Activated naive CD8-positive, alpha-beta T cell (primary cell): ENCODE results near the gene WWP2.
"Not testable (repeated sequence)": the region's sequence is repeated elsewhere in the genome, so short reads cannot be mapped to it uniquely, and the experiment has no call there.

Experiments used
- H3K27ac Mint-ChIP-seq: one replicate; pipeline ENCODE4 v1.8.0; 2021; ENCODE audit warnings: mixed read lengths
- H3K27me3 Mint-ChIP-seq: one replicate; pipeline ENCODE4 v1.8.0; 2021; ENCODE audit warnings: mixed read lengths
- H3K36me3 Mint-ChIP-seq: one replicate; pipeline ENCODE4 v1.8.0; 2021; ENCODE audit warnings: mixed read lengths
- H3K4me1 Mint-ChIP-seq: one replicate; pipeline ENCODE4 v1.8.0; 2021; ENCODE audit warnings: low read depth, mixed read lengths
- H3K4me3 Mint-ChIP-seq: one replicate; pipeline ENCODE4 v1.8.0; 2021; ENCODE audit warnings: mild to moderate bottlenecking, mixed read lengths
- H3K9me3 Mint-ChIP-seq: one replicate; pipeline ENCODE4 v1.8.0; 2021; ENCODE audit warnings: low read depth, mixed read lengths

Gene WWP2

GRCh38 chr16:69761983-69762813 lies at the start of gene WWP2:
TSS of gene WWP2 (plus strand) at chr16:69762332. CDS start at chr16:69787011, 24,679 bp downstream.
- peak within 1 kb of the TSS; percentile 93 for H3K4me3 Mint-ChIP-seq
- no peaks in the 10 kb centered on the region for H3K9me3 Mint-ChIP-seq
- H3K4me1 Mint-ChIP-seq, result peaks cover 38% of the 10 kb centered on the region
- H3K27me3 Mint-ChIP-seq, result no peaks in the 10 kb centered on the region
- H3K27ac Mint-ChIP-seq, result peak within 1 kb of the TSS; percentile 95
- H3K36me3 Mint-ChIP-seq, result no peaks in the 10 kb centered on the region

- Mint-ChIP-seq H3K27ac (no peak overlapping the region), H3K27me3 (no peaks in the 10 kb centered on the region), H3K4me1 (peaks cover 4% of the 10 kb centered on the region), H3K9me3 (no peaks in the 10 kb centered on the region), H3K4me3 (no peak overlapping the region), H3K36me3 (peaks cover 3% of the 10 kb centered on the region)
Observed at GRCh38 chr16:69712914-69713581, 49.1 kb upstream of the WWP2 start.

- Mint-ChIP-seq H3K36me3 (peaks cover 3% of the 10 kb centered on the region), H3K27me3 (no peaks in the 10 kb centered on the region), H3K9me3 (no peaks in the 10 kb centered on the region), H3K4me1 (no peaks in the 10 kb centered on the region), H3K4me3 (no peak overlapping the region), H3K27ac (no peak overlapping the region)
Observed at GRCh38 chr16:69717066-69717465, 45.1 kb upstream of the WWP2 start.

GRCh38 chr16:69718111-69718764 lies 43.9 kb upstream of the WWP2 start:
- H3K27me3 Mint-ChIP-seq, result no peaks in the 10 kb centered on the region
- H3K4me1 Mint-ChIP-seq, result peaks cover 1% of the 10 kb centered on the region
- H3K27ac Mint-ChIP-seq, result no peak overlapping the region
- no peaks in the 10 kb centered on the region for H3K9me3 Mint-ChIP-seq
- no peak overlapping the region for H3K4me3 Mint-ChIP-seq
- peaks cover 3% of the 10 kb centered on the region for H3K36me3 Mint-ChIP-seq

- no peak overlapping the region for H3K27ac Mint-ChIP-seq
- H3K9me3 Mint-ChIP-seq, result no peaks in the 10 kb centered on the region
- peaks cover 7% of the 10 kb centered on the region for H3K4me1 Mint-ChIP-seq
- H3K27me3 Mint-ChIP-seq, result no peaks in the 10 kb centered on the region
- no peak overlapping the region for H3K4me3 Mint-ChIP-seq
- peaks cover 3% of the 10 kb centered on the region for H3K36me3 Mint-ChIP-seq
Observed at GRCh38 chr16:69720822-69721430, 41.2 kb upstream of the WWP2 start.

GRCh38 chr16:69721441-69721957 lies 40.6 kb upstream of the WWP2 start:
- no peaks in the 10 kb centered on the region for H3K9me3 Mint-ChIP-seq
- H3K36me3 Mint-ChIP-seq, result peaks cover 3% of the 10 kb centered on the region
- peaks cover 12% of the 10 kb centered on the region for H3K4me1 Mint-ChIP-seq
- no peaks in the 10 kb centered on the region for H3K27me3 Mint-ChIP-seq
- no peak overlapping the region for H3K27ac Mint-ChIP-seq
- no peak overlapping the region for H3K4me3 Mint-ChIP-seq

GRCh38 chr16:69724414-69724873 lies 37.7 kb upstream of the WWP2 start:
- Mint-ChIP-seq H3K4me3 (no peak overlapping the region), H3K4me1 (peaks cover 21% of the 10 kb centered on the region), H3K27me3 (no peaks in the 10 kb centered on the region), H3K27ac (peak overlapping the region; percentile 64), H3K9me3 (no peaks in the 10 kb centered on the region), H3K36me3 (no peaks in the 10 kb centered on the region)

- Mint-ChIP-seq H3K36me3 (no peaks in the 10 kb centered on the region), H3K4me1 (peaks cover 21% of the 10 kb centered on the region), H3K9me3 (no peaks in the 10 kb centered on the region), H3K27ac (peak overlapping the region; percentile 64), H3K4me3 (peak overlapping the region; percentile 51), H3K27me3 (no peaks in the 10 kb centered on the region)
Observed at GRCh38 chr16:69724981-69725479, 37.1 kb upstream of the WWP2 start.

GRCh38 chr16:69725480-69726312 lies 36.4 kb upstream of the WWP2 start:
- Mint-ChIP-seq H3K4me1 (peaks cover 21% of the 10 kb centered on the region), H3K27me3 (no peaks in the 10 kb centered on the region), H3K4me3 (peak overlapping the region; percentile 94), H3K27ac (peak overlapping the region; percentile 97), H3K36me3 (no peaks in the 10 kb centered on the region), H3K9me3 (no peaks in the 10 kb centered on the region)

- H3K9me3 Mint-ChIP-seq, result no peaks in the 10 kb centered on the region
- no peaks in the 10 kb centered on the region for H3K27me3 Mint-ChIP-seq
- no peaks in the 10 kb centered on the region for H3K36me3 Mint-ChIP-seq
- H3K27ac Mint-ChIP-seq, result peak within 1 kb of the TSS; percentile 97
- H3K4me3 Mint-ChIP-seq, result peak within 1 kb of the TSS; percentile 94
- peaks cover 21% of the 10 kb centered on the region for H3K4me1 Mint-ChIP-seq
Observed at GRCh38 chr16:69726313-69727060, 35.6 kb upstream of the WWP2 start, which contains the start of gene NQO1. TSS of gene NQO1 (minus strand) at chr16:69726560. CDS start at chr16:69726439, 121 bp downstream.

- Mint-ChIP-seq H3K27me3 (no peaks in the 10 kb centered on the region), H3K27ac (no peak overlapping the region), H3K9me3 (no peaks in the 10 kb centered on the region), H3K36me3 (no peaks in the 10 kb centered on the region), H3K4me3 (peak overlapping the region; percentile 7), H3K4me1 (peaks cover 21% of the 10 kb centered on the region)
Observed at GRCh38 chr16:69727916-69728270, 34.2 kb upstream of the WWP2 start.

GRCh38 chr16:69729030-69729429 lies 33.1 kb upstream of the WWP2 start:
- H3K27ac Mint-ChIP-seq, H3K9me3 Mint-ChIP-seq, H3K36me3 Mint-ChIP-seq, H3K4me3 Mint-ChIP-seq, H3K27me3 Mint-ChIP-seq: not testable (repeated sequence)
- H3K4me1 Mint-ChIP-seq, result peaks cover 19% of the 10 kb centered on the region

- H3K9me3 Mint-ChIP-seq, H3K36me3 Mint-ChIP-seq, H3K4me3 Mint-ChIP-seq, H3K27ac Mint-ChIP-seq, H3K27me3 Mint-ChIP-seq: not testable (repeated sequence)
- H3K4me1 Mint-ChIP-seq, result peaks cover 11% of the 10 kb centered on the region
Observed at GRCh38 chr16:69731280-69731679, 30.9 kb upstream of the WWP2 start.
